Mammary epithelial cell (primary cell): ENCODE data around the gene EFCAB8.

Experiments
- EZH2 ChIP-seq: IDR thresholded peaks from 2 replicates; pipeline ENCODE4 v1.6.1; 2012; ENCODE audit warnings: low read length, inconsistent platforms, borderline replicate concordance
- TF ChIP-seq, protein P1 (sequence below), 2 donors: IDR thresholded peaks in 1 of 2; conservative IDR thresholded peaks in 1 of 2; 2 replicates each; pipeline ENCODE4 v1.5.1; 2011 to 2012; ENCODE audit warnings: inconsistent platforms in 2 of 2, low read length in 2 of 2, mild to moderate bottlenecking in 2 of 2, control low read depth in 1 of 2, low read depth in 1 of 2; ENCODE audit not compliant: insufficient read depth in 1 of 2; ENCODE audit errors: extremely low read depth in 1 of 2

DNA sequence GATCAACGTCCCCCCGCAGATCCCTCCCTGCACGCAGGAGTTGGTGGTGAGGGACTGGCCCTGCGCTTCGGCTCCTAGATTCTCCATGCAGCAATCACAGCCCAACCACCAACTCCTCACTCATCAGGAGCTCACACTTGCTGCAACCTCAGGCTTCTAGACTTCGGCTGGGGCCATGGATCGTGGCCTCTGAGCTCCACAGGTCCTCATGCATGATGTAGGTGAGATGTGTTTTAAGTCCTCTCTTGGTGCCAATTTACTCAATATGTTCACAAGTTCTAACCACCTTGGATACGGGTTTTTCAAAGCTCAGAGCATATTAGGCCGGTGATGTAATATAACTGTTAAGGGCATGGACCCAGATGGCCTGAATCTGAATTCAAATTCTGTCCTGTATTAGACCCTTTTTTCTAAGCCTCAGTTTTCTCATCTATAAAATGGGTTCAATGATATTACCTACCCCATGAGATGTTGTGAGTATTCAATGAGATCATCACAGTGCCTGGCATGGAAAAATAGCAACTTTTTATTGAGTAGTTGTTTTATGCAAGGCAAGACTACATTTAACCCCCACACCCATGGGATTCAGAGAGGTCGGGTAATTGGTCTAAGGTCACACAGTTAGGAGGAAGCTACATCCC is 114.5 kb downstream of the EFCAB8 start:
- TF ChIP-seq, protein P1, sequence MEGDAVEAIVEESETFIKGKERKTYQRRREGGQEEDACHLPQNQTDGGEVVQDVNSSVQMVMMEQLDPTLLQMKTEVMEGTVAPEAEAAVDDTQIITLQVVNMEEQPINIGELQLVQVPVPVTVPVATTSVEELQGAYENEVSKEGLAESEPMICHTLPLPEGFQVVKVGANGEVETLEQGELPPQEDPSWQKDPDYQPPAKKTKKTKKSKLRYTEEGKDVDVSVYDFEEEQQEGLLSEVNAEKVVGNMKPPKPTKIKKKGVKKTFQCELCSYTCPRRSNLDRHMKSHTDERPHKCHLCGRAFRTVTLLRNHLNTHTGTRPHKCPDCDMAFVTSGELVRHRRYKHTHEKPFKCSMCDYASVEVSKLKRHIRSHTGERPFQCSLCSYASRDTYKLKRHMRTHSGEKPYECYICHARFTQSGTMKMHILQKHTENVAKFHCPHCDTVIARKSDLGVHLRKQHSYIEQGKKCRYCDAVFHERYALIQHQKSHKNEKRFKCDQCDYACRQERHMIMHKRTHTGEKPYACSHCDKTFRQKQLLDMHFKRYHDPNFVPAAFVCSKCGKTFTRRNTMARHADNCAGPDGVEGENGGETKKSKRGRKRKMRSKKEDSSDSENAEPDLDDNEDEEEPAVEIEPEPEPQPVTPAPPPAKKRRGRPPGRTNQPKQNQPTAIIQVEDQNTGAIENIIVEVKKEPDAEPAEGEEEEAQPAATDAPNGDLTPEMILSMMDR (conservative IDR thresholded peaks at IDR 0.05 in 1 of 2, IDR thresholded peaks at IDR 0.05 in 1 of 2; ENCODE audit: extremely low read depth in 1 of 2, insufficient read depth in 1 of 2, low read depth in 1 of 2, low read length in 2 of 2) = no peak
- TF ChIP-seq EZH2 = no peak
